Activated CD8-positive, alpha-beta T cell treated with anti-CD3 and anti-CD28 coated beads for 36 hours (primary cell): Measurements from ENCODE around the gene RIN3. TPM values are rescaled to one million over a fixed set of nuclear protein-coding genes. Genes with fewer than 3 reads are reported as not detected.
A peak's percentile ranks its signal among the peaks of the same experiment; 100 is the strongest.

ENCODE experiments used
- ATAC-seq: fragments of 200-7000 bp; cut with Tn5 transposase; one replicate; pipeline ENCODE4 v1.10.0; 2021; ENCODE audit warnings: mild to moderate bottlenecking, moderate library complexity
- CTCF ChIA-PET: fragments of 350-600 bp; sonication (Branson Sonifier 250); formaldehyde crosslinking; loops from one replicate; lab custom pipeline; 2021; ENCODE audit warnings: antibody characterized with exemption; lab: Charles Lee
- POLR2A ChIA-PET: fragments of 350-600 bp; sonication (Branson Sonifier 250); formaldehyde crosslinking; loops from one replicate; lab custom pipeline; 2021; ENCODE audit warnings: antibody characterized with exemption; lab: Charles Lee
- DNase-seq: peaks from one replicate; pipeline ENCODE4 v3.0.0-alpha.2; 2020
- H3K27ac Mint-ChIP-seq: one replicate; pipeline ENCODE4 v1.8.0; 2021; ENCODE audit warnings: mild to moderate bottlenecking, mixed read lengths
- H3K27me3 Mint-ChIP-seq: one replicate; pipeline ENCODE4 v1.8.0; 2021; ENCODE audit warnings: mixed read lengths
- H3K36me3 Mint-ChIP-seq: one replicate; pipeline ENCODE4 v1.8.0; 2021; ENCODE audit warnings: low read depth, mixed read lengths
- H3K4me1 Mint-ChIP-seq: one replicate; pipeline ENCODE4 v1.8.0; 2021; ENCODE audit warnings: low read depth, mixed read lengths
- H3K4me3 Mint-ChIP-seq: one replicate; pipeline ENCODE4 v1.8.0; 2021; ENCODE audit warnings: mild to moderate bottlenecking, moderate library complexity, mixed read lengths
- H3K9me3 Mint-ChIP-seq: one replicate; pipeline ENCODE4 v1.8.0; 2021; ENCODE audit warnings: mixed read lengths
- intact Hi-C: fragments of 100-400 bp; cut with micrococcal nuclease; formaldehyde crosslinking; loops from one replicate; pipeline ENCODE4 v1.10.0; 2022
- total RNA-seq, 2 experiments: library from RNA; stranded (reverse); gene quantifications; one replicate each; pipeline ENCODE4 v1.2.3, GENCODE V29; 2021
- TF ChIP-seq, protein P1 (sequence below): fragments of 200-600 bp; IDR thresholded peaks from one replicate; pipeline ENCODE4 v1.8.0; 2022; ENCODE audit warnings: antibody characterized with exemption, mild to moderate bottlenecking

The RIN3 gene
- total RNA-seq, 2 experiments from 2014 or later, result 61.3 to 62.4 TPM

DNA sequence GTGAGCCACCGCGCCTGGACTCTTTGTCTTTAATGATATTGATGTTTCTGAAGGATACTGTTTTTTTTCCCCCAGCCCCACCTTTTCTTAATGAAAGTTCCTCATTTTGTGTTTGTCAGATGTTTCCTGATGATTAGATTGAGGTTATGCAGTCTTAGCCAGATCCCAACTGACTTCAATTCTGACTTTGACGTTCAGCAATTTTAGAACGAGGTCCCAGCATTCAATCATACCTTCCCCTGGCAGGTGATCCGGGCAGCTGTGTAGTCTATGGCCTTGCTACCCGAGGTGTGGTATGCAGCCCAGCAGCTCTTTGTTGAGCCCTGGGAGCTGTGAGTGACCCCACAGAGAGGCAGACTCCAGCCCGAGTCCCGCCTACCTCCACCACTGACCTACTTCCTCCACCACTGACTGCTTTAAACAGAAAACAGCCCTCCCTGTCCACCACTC, 152.1 kb downstream of the RIN3 start:
- Mint-ChIP-seq H3K4me3 (no peak overlapping the region), H3K9me3 (peaks cover 2% of the 10 kb centered on the region), H3K27ac (peak overlapping the region; percentile 76), H3K36me3 (peaks cover 91% of the 10 kb centered on the region), H3K4me1 (peaks cover 83% of the 10 kb centered on the region), H3K27me3 (no peaks in the 10 kb centered on the region)
- intact Hi-C loops, result no loop called here
- DNase-seq, result no peak
- ATAC-seq, result no peak
- ChIA-PET POLR2A (interaction anchor here (1.2 to 1.8 kb wide), 3 partner anchors 9 to 82 kb away, joined by 3 to 4 read pairs (median 3); no protein-coding TSS in a partner anchor), CTCF (interaction anchor here (1.2 to 1.5 kb wide), 3 partner anchors 11 to 16 kb away, joined by 4 read pairs; no protein-coding TSS in a partner anchor)
- TF ChIP-seq, protein P1, sequence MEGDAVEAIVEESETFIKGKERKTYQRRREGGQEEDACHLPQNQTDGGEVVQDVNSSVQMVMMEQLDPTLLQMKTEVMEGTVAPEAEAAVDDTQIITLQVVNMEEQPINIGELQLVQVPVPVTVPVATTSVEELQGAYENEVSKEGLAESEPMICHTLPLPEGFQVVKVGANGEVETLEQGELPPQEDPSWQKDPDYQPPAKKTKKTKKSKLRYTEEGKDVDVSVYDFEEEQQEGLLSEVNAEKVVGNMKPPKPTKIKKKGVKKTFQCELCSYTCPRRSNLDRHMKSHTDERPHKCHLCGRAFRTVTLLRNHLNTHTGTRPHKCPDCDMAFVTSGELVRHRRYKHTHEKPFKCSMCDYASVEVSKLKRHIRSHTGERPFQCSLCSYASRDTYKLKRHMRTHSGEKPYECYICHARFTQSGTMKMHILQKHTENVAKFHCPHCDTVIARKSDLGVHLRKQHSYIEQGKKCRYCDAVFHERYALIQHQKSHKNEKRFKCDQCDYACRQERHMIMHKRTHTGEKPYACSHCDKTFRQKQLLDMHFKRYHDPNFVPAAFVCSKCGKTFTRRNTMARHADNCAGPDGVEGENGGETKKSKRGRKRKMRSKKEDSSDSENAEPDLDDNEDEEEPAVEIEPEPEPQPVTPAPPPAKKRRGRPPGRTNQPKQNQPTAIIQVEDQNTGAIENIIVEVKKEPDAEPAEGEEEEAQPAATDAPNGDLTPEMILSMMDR, result no peak

DNA sequence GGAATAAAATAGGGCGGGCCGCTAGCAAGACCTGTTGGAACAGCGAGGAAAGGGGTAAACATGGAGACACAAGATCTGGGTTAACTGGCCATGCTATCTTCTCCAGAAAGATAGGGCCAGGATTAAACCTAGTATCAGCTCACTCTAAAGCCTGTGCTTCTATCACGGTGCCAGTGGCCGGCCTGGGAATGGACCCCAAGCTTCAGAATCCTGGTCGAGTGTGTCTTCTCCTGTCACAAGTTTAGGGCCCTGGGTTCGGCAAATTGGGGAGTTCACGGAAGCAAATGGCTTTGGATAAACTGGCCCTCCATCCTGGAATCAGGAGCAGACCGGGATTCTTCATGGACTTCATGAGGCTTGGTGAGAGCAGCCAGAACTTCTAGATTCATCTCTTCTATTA, 152.7 kb downstream of the RIN3 start:
- TF ChIP-seq, protein P1, result no peak
- no peak for DNase-seq
- Mint-ChIP-seq H3K36me3 (peaks cover 91% of the 10 kb centered on the region), H3K9me3 (peaks cover 2% of the 10 kb centered on the region), H3K4me3 (no peak overlapping the region), H3K4me1 (peaks cover 85% of the 10 kb centered on the region), H3K27ac (peak overlapping the region; percentile 76), H3K27me3 (no peaks in the 10 kb centered on the region)
- ChIA-PET POLR2A (interaction anchor here (1.2 to 1.8 kb wide), 3 partner anchors 9 to 83 kb away, joined by 3 to 4 read pairs (median 3); no protein-coding TSS in a partner anchor), CTCF (interaction anchor here (0.7 to 1.5 kb wide), 4 partner anchors 11 to 51 kb away, joined by 3 to 4 read pairs (median 4); no protein-coding TSS in a partner anchor)
- no peak for ATAC-seq
- intact Hi-C loops, result no loop called here

DNA sequence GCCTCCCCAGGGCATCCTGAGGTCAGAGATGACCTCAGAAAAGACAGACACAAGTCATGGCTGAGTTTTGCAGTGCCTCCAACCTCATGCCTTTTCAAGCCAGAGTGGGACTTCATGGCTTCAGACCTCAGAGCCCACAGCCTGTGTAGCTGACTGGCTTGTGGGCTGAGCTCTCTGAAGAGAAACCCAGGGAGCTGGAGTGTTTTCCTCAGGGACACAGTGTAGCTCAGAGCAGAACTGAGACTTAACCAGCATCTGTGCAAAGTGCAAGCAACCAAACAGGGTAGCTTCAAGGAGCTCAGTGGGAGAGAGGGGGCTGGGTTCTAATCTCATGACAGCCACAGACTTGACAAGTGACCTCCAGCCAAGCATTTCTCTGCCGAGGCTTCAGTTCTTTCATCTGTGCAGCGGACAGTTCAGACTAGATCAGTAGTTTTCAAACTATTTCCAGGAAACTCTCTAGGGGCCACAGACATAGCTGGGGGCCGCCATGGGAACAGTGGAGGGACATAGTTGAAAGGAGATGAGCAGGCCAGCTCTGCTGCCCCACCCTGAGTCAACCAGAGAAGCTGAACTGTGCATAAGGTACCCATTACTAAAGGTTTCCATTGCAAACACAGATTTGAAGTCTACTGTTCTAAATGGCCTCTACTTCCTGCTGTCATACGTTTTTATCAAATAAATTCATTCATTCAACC, 154.8 kb downstream of the RIN3 start:
- H3K36me3 Mint-ChIP-seq, result peaks cover 84% of the 10 kb centered on the region
- DNase-seq (peak; percentile 69), ATAC-seq (peak; percentile 81)
- intact Hi-C loops, result no loop called here
- H3K4me1 Mint-ChIP-seq, result peaks cover 82% of the 10 kb centered on the region
- no peaks in the 10 kb centered on the region for H3K27me3 Mint-ChIP-seq
- H3K9me3 Mint-ChIP-seq, result peaks cover 2% of the 10 kb centered on the region
- POLR2A ChIA-PET, result interaction anchor here (1.6 kb wide), 1 partner anchor 15 kb away, joined by 7 read pairs; no protein-coding TSS in a partner anchor
- TF ChIP-seq, protein P1, result no peak
- no peak overlapping the region for H3K4me3 Mint-ChIP-seq
- CTCF ChIA-PET, result interaction anchor here (1.3 to 3.9 kb wide), 6 partner anchors 12 to 55 kb away, joined by 3 to 18 read pairs (median 8); no protein-coding TSS in a partner anchor
- peak overlapping the region; percentile 89 for H3K27ac Mint-ChIP-seq

DNA sequence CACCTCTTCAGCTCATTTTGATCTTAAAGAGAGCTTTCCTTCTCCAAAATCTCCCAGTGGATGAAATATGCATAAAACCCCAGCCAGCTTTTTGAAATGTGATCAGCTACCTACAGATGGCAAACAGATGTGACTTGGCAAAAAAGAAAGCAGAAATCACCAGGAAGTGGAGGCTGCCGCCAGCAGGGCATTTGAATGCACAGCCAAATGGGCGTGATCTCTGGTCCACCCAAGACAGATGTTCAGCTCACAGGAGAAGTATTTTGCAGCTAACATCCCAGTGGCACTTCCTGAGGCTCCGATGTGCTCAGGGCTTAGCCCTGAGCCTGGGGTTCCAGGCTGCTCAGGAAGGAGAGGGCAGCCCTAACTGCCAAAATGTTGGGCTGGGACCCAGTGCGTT, 156.6 kb downstream of the RIN3 start:
- intact Hi-C loops, result no loop called here
- TF ChIP-seq, protein P1, result no peak
- ChIA-PET CTCF (interaction anchor here (0.7 to 3.9 kb wide), 7 partner anchors 10 to 73 kb away, joined by 3 to 18 read pairs (median 3); no protein-coding TSS in a partner anchor), POLR2A (interaction anchor here (0.8 to 1.1 kb wide), 2 partner anchors 18 to 47 kb away, joined by 3 read pairs; no protein-coding TSS in a partner anchor)
- peak overlapping the region; percentile 89 for H3K27ac Mint-ChIP-seq
- H3K4me1 Mint-ChIP-seq, result peaks cover 84% of the 10 kb centered on the region
- peaks cover 79% of the 10 kb centered on the region for H3K36me3 Mint-ChIP-seq
- no peak for ATAC-seq
- H3K4me3 Mint-ChIP-seq, result no peak overlapping the region
- H3K9me3 Mint-ChIP-seq, result no peaks in the 10 kb centered on the region
- no peak for DNase-seq
- no peaks in the 10 kb centered on the region for H3K27me3 Mint-ChIP-seq
